Kidney (tissue), 14 donors: Measurements from ENCODE around the gene MXD1. TPM values are rescaled to one million over a fixed set of nuclear protein-coding genes. Genes with fewer than 3 reads are reported as not detected.
A peak's percentile ranks its signal among the peaks of the same experiment; 100 is the strongest.

Experiments used
- DNase-seq, 5 donors: peaks; one replicate each; pipeline ENCODE4 v3.0.0-alpha.2; 2013 to 2020
- FAIRE-seq: peaks from 2 replicates; lab custom pipeline; 2012; peaks lifted over from hg19 to GRCh38; lab: Jason Lieb, UNC
- H3K27ac ChIP-seq, 2 donors: one replicate each; pipeline ENCODE4 v1.7.0; 2013; ENCODE audit warnings: low read depth in 2 of 2, low read length in 2 of 2, inconsistent platforms in 1 of 2
- H3K27me3 ChIP-seq: one replicate; pipeline ENCODE4 v1.7.1; 2013; ENCODE audit warnings: low read length, inconsistent platforms; ENCODE audit not compliant: control insufficient read depth, insufficient read depth
- H3K36me3 ChIP-seq, 3 donors: one replicate each; pipeline versions ENCODE4 v1.7.0 to v1.7.1; 2013; ENCODE audit warnings: low read length in 3 of 3, control low read depth in 1 of 3, inconsistent platforms in 1 of 3; ENCODE audit not compliant: insufficient read depth in 3 of 3, control insufficient read depth in 2 of 3
- H3K4me1 ChIP-seq, 3 donors: one replicate each; pipeline versions ENCODE4 v1.7.0 to v1.7.1; 2013; ENCODE audit warnings: low read length in 3 of 3, inconsistent platforms in 1 of 3, low read depth in 1 of 3; ENCODE audit not compliant: control insufficient read depth in 2 of 3, insufficient read depth in 2 of 3
- H3K4me3 ChIP-seq, 3 donors: one replicate each; pipeline versions ENCODE4 v1.7.0 to v1.8.1; 2013; ENCODE audit warnings: low read length in 3 of 3, control low read depth in 1 of 3, inconsistent platforms in 1 of 3
- H3K9ac ChIP-seq, 3 donors: one replicate each; pipeline versions ENCODE4 v1.7.0 to v1.7.1; 2013; ENCODE audit warnings: low read length in 3 of 3, control low read depth in 1 of 3, inconsistent platforms in 1 of 3
- H3K9me3 ChIP-seq, 3 donors: one replicate each; pipeline versions ENCODE4 v1.7.0 to v1.7.1; 2013; ENCODE audit warnings: low read length in 3 of 3, control low read depth in 1 of 3, inconsistent platforms in 1 of 3; ENCODE audit not compliant: control insufficient read depth in 2 of 3, insufficient read depth in 1 of 3
- intact Hi-C: fragments of 100-400 bp; cut with DNase I; formaldehyde crosslinking; loops from one replicate; pipeline ENCODE4 v1.11.1; 2022
- polyA plus RNA-seq: library from polyadenylated mRNA; stranded (reverse); fragments of 350-450 nt; fragmentation: Illumina TruSeq; extraction: RNeasy Lipid Tissue Mini Kit (QIAGEN cat#74804); gene quantifications from one replicate; pipeline ENCODE4 v1.2.3, GENCODE V29; 2014; ENCODE audit warnings: low read depth, low replicate concordance; ENCODE audit not compliant: insufficient read depth
- total RNA-seq: library from RNA; stranded (reverse); fragmentation: NEBNext Ultra II Directional; extraction: Animal tissue kit (Norgen Biotek cat#: 25700); gene quantifications from one replicate; pipeline ENCODE4 v1.2.1, GENCODE V29; 2021
- TF ChIP-seq, protein P1 (sequence below): IDR thresholded peaks from 3 replicates; pipeline ENCODE4 v1.5.1; 2012; ENCODE audit warnings: mild to moderate bottlenecking, moderate library complexity, borderline replicate concordance; ENCODE audit not compliant: insufficient read depth; ENCODE audit errors: extremely low read depth
- donor health status: control.
- donor health status: control.
- donor health status: control.
- donor health status: control.
- donor health status: control.
- donor health status: DM: yes; HTN: yes; CAD: no.
- donor health status: Normal renal cell carcinoma (clear cell type).

Gene MXD1
- total and polyA plus RNA-seq, 2 donors from 2014 or later = 4.9 to 13.3 TPM

DNA sequence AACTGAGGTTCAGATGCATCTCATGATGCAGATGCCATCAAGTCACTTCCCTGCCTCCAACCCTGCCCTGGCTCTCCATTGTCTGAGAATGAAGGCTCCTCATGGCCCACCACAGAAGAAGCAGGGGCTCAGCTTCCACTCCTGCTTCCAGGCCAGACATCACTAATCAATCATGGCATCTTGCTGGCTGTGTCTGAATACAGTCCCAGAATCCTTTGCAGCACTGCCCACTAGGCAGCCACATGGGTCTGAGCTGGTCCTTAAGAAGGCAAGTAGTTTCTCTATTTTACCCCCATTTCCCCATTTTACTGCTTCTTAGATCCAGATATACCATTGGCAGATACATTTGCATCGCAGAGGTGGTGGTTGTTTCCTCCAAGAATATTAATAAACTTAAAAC, 39.2 kb downstream of the MXD1 start:
- Histone ChIP-seq H3K9me3 (no peaks in the 10 kb centered on the region), H3K36me3 (no peaks in the 10 kb centered on the region), H3K4me3 (no peak overlapping the region), H3K27me3 (no peaks in the 10 kb centered on the region), H3K27ac (no peak overlapping the region), H3K4me1 (no peaks in the 10 kb centered on the region), H3K9ac (no peak overlapping the region)
- intact Hi-C loops = no loop called here
- DNase-seq (no peak), FAIRE-seq (no peak)
- TF ChIP-seq, protein P1, sequence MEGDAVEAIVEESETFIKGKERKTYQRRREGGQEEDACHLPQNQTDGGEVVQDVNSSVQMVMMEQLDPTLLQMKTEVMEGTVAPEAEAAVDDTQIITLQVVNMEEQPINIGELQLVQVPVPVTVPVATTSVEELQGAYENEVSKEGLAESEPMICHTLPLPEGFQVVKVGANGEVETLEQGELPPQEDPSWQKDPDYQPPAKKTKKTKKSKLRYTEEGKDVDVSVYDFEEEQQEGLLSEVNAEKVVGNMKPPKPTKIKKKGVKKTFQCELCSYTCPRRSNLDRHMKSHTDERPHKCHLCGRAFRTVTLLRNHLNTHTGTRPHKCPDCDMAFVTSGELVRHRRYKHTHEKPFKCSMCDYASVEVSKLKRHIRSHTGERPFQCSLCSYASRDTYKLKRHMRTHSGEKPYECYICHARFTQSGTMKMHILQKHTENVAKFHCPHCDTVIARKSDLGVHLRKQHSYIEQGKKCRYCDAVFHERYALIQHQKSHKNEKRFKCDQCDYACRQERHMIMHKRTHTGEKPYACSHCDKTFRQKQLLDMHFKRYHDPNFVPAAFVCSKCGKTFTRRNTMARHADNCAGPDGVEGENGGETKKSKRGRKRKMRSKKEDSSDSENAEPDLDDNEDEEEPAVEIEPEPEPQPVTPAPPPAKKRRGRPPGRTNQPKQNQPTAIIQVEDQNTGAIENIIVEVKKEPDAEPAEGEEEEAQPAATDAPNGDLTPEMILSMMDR = no peak

- intact Hi-C loops = no loop called here
- no peak for FAIRE-seq
Measured at GRCh38 chr2:69955029-69955428, 40.1 kb downstream of the MXD1 start.

DNA sequence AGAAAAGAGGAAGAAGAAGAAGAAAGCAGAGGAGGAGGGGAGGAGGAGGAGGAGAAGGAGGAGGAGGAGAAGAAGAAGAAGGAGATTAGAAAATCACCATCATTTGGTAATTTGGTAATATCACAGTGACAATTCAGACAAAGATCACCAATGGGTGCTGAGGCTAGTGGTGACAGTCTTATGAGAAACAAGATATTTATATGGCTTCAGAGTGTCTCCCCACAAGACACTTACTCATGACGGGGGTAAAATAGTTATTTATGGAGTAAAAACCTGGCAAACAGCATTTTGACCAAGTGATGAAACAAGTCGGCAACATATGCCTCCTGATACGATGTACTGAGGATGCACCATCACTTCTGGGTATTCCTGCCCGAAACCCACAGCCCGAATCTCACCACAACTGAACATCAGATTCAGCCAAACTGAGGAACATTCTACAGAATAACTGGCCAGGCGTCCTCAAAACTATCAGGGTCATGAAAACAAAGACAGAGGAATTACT, 41.6 kb downstream of the MXD1 start:
- Histone ChIP-seq H3K4me1 (no peaks in the 10 kb centered on the region), H3K9me3 (no peaks in the 10 kb centered on the region), H3K36me3 (no peaks in the 10 kb centered on the region), H3K27me3 (no peaks in the 10 kb centered on the region), H3K9ac (no peak overlapping the region), H3K4me3 (no peak overlapping the region), H3K27ac (no peak overlapping the region)
- TF ChIP-seq, protein P1 = no peak
- DNase-seq (no peak), FAIRE-seq (no peak)
- intact Hi-C loops = no loop called here

More at GRCh38 chr2:69955029-69955428, 40.1 kb downstream of the MXD1 start:
- H3K9me3 ChIP-seq = no peaks in the 10 kb centered on the region
- H3K4me3 ChIP-seq = no peak overlapping the region
- no peaks in the 10 kb centered on the region for H3K36me3 ChIP-seq
- DNase-seq = peak in 1 of 5 donors; percentile 52
- no peaks in the 10 kb centered on the region for H3K4me1 ChIP-seq
- H3K27ac ChIP-seq = no peak overlapping the region
- H3K27me3 ChIP-seq = no peaks in the 10 kb centered on the region
- no peak overlapping the region for H3K9ac ChIP-seq
- TF ChIP-seq, protein P1 = no peak

- H3K36me3 ChIP-seq = no peaks in the 10 kb centered on the region
- H3K27me3 ChIP-seq = no peaks in the 10 kb centered on the region
- H3K9ac ChIP-seq = no peak overlapping the region
- H3K4me3 ChIP-seq = no peak overlapping the region
- FAIRE-seq = no peak
- TF ChIP-seq, protein P1 = no peak
- peak in 2 of 5 donors; percentile 8 to 37 for DNase-seq
- no peaks in the 10 kb centered on the region for H3K4me1 ChIP-seq
- intact Hi-C loops = no loop called here
- H3K9me3 ChIP-seq = no peaks in the 10 kb centered on the region
- no peak overlapping the region for H3K27ac ChIP-seq
Measured at GRCh38 chr2:69957965-69958364, 43.1 kb downstream of the MXD1 start.
